Nucleus accumbens (tissue), 56 donors: ENCODE data around the gene GATA2.

Experiments
- DNase-seq, 56 donors: peaks; one replicate each; lab custom pipeline; 2025; lab: John Stamatoyannopoulos, UW

GATA2 gene

DNA sequence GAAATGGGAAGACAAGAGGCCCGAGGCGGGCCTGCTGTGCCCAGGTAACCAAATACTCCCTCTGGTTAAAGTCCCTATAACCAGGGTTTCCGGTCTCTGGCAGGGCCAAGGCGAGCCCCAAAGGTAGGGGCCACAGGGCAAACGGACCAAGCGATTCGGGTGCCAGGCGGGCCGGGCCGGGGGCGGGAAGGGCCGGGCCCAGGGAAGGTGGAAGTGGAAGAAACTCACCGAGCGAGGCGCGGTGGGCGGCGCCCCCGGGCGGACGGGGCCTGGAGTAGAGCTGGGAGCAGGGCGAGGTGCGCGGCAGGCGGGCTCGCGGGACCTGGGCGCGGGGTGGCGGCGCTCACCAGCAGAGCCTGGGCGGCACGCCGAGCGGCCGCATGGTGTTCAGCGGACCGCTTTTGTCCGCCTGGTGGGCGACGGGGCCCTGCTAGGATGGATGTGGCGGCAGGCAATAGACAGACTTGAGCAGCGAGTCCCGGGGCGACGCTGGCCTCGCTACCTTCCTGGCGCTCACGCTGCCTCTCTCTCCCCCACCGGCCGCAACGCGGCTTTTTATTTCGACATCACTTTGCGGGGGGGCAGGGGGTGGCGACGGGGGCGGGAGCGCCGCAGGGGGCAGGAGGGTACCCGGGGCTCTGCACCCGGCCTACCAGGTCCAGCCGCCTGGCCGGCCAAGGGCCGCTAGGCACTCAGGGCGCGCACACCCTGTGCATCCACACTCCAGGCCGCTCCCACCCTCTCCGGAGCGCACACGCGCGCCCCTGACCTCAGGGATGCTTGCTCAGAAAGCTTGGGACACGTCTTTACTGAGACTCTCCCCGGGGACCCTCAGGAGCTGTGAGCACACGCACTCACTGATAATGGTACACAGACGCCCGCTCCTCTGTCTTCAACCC is at the start of gene GATA2:
Gene GATA2, minus strand, starts transcription at position 531 of the 899 bp plus-strand sequence. CDS start 6,170 bp downstream, outside the sequence.
- DNase-seq = no peak

DNA sequence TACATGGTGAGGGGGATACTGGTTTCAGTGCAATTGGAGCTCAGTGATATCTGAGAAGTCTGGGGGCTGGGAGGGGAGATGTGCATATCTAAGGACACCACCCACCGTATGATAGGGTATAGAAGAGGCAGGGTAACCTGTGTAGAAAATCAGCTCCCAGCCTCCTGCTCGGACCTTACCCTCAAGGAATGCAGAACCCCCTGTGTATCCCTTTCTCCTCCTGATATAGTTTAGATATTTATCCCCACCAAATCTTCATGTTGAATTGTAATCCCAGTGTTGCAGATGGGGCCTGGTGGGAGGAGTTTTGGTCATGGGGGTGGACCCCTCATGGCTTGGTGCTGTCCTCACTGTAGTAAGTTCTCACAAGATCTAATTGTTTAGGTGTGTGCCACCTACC is 48.2 kb upstream of the GATA2 start:
- no peak for DNase-seq

DNA sequence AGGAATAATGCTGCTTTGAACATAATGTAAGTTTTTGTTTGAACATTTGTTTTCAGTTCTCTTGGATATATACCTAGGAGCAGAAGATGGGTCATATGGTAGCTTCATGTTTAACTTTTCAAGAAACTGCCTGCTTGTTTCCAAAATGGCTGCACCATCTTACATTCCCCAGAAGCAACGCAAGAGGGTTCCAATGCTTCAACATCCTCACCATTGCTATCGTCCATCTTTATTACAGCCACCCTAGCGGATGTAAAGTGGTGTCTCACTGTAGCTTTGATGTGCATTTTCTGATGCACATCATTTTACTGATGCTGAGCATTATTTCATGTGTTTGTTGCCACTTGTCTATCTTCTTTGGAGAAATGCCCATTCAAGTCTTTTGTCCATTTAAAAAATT is 46.4 kb upstream of the GATA2 start:
- DNase-seq = no peak

DNA sequence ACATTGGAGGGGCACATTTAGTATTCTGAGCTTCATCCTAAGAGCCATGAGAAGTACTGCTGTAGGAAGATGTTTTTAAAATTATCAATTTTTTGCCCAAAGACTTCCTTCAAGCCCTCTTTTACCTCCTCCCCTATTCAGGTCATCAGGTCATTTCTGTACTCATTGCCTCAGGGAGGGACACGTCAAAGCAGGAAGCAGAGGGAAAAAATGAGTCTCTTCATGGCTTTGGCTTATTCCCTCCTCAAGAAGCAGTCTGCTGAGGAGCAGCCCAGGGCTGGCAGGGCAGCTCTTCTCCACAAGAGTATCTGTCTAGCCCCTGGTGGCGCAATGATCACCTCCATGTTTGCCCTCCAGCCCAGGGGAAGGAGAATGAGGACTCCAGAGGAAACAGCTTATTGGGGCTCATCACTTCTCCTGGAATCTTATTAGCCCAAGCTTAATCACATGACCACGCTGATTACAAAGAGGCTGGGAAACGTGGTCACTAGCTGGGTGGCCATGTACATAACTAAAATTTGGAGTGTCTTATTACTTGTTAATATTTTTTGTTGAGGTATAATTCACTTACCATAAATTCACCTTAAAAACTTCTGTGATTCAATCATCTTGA is 44.2 kb upstream of the GATA2 start:
- no peak for DNase-seq

DNA sequence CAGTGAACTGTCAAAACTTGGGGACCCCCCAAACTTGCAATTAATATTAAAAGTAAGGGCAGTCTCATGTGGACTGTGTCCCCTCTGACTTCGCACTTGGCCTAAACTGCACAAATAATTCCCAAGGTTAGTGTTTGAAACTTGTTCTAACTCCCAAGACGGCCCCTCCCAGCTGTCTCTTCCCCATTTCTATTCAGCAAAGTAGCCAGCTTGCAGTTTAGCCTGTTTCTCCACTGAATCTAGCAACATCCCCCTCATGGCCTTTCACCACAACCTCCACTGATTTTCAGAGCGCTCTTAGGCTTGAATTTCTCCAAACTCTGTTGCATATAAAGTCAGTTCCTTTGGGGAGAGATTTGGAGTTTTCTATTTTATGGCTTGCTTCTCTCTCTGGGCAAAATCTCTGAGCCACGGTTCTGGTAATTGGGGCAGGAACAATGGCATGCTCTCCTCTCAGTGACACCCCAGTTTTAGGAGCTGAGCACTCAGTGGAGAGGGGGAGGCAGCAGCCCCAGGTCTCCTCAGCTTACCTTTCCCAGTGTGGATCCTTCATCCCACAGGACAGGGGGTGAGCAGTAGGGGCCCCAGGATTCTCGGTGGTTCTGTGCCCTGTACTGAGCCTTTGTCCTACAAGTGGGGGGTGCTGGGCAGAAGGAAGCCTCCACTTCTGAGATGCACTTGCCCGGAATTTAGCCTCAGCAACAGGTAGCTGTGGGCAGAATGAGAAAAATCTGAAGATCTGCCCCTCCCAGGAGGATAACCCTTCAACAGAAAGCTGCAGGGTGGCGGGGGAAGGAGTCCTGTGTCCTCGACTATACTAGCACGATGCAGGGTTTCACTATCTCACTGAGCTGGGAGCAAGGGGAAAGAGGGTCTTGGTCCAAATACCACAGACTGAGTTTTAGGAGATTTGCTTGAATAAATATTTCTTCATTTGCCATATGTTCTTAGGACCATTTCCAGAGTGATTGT is 39.3 kb upstream of the GATA2 start:
- DNase-seq = no peak

DNA sequence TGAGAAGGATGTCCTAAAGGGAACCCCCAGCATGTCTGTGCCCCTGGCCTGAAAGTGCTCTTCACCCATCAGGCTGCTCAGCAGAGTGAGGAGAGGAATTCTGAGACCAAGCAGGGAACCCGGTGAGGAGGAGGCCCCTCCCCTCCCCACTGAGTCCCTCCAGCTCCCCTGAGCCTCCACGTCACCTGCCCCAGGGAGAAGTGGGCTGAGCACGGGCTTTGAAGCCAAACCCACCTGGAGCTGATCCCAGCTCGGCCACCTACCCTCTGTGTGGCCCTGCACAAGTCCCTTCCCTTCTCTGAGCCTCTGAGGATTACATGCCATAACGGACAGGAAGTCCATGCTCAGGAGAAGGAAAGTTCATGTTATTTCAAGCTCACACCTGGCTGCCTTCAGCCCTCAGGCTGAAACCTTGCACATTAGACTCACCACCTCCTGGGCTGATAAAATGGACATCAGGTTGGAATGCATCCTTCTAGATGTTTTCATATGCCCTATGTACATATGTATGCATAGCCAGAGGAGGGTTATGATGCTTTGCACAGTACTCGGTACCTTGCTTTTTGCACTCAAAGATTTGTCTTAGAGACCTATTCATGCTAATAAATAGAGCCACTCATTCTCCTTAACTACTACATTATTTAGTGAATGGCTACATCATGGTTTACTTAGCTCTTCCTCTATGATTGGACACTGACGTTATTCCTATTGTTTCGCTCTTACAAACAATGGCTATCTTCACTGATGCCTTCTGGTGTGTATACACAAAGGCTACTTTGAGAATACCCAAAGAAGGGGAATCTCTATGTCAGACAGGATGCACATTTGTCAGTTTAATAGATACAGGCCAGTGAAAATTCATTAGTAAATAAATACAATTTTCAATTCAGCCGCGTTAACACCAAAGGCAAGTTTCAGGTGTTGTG is 31.6 kb upstream of the GATA2 start:
- DNase-seq = no peak

DNA sequence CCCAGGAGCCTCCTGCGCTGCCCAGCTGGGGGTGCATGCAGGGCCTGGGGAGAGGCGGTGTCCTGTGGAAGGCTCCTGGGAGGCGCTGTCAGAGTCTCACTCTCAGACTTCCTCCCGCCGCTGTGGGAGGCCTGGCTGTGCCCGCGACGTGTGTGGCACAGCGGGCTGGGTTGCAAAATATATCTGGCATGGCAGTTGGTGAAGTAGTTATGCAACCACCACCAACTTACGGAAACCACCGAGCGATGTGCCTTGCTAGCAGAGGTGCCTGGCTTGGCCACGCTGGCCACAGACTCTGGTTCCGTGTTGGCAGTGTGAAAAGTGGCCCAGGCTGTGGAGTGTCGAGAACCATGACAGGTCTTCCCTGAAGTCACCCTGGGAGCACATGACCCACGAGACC is 30.6 kb upstream of the GATA2 start:
- DNase-seq = no peak

DNA sequence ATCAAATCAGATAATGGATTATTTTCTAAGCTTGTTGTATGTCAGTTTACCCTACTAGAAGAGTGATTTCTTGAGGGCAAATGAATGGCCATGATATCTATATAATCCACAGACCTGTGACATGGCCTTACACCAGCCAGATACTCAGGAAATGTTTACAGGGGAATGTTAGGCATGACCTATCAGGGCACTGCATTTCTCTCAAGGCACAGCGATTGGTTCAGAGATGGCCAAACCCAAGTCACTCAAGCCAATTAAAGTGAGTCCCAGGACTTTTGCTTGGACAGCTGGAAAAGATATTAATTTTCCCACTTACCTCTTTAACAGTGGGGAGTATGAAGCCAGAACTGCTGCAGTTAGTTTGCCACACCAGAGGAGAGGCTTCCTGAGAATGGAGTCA is 28.7 kb upstream of the GATA2 start:
- no peak for DNase-seq

DNA sequence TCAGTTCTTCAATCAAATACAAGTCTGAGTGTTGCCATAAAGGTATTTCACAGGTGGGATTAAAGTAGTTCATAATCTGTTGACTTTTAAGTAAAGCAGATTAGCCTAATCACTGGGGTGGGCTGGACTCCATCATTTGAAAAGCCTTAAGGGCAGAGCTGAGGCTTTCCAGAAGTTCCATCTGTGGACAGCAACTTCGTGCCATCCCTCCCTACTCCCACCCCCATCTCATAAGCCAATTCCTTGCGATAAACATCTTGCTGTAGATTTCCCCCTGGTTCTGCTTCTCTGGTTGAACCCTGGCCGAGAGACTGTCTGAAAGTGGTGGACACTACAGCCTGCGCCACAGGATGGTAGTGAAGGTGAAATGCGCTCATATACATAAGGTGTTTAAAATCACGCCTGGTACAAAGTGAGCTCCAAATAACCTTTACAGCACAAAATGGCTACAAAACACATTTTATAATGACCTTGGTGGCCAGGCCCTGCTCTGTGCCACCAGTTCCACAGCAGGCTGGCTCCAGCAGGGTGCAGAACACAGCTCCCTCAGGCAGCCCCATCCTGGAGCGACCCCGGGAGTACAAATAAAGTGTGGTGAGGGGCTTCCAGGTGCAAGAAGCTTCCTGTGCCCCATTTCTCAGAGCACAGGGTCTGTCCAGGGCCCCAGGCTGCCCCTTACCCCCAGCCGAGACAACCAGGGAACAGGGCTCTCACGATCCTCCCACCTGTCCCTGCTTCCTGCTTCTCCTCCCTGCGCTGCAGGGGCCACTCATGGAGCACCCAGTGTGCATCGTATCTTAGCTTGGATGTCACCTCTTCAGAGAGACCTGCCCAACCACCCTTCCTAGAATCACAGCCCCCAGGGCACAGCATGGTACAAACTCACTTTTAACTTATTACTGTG is 25.8 kb upstream of the GATA2 start:
- DNase-seq = no peak

DNA sequence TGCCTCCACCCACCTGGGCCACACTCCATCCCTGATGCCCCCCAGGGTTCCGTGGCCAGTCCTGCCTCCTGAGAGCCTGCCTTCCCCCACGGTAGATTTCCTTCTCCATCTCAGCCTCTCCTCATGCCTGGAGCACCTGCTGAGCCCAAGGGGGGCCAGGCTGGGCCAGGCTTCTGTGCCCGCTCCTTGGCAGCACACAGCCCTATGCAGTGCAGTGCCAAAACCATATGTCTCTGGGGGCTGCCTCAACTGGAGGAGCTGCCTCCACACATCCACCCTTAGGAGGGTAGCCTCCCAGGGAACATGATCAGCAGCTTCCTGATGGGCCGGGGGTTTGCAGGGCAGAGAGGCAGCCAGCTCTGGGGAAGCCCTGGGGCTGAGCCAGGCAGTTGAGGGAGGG is 24.6 kb upstream of the GATA2 start:
- DNase-seq = no peak

DNA sequence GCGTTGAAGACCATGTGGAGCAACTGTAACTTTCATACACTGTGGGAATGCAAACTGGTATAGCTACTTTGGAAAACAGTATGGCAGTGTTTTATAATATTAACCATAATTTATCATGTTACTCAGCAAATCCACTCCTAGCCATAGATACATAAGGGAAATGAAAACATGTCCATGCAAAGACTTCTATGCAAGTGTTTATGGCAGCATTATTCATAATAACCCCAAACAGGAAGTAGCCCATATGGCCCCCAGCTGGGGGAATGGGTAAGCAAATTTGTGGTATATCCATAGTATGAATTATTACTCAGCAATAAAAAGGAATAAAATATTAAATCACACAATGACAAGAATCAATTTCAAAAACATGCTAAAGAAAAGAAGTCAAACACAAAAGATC is 23.0 kb upstream of the GATA2 start:
- no peak for DNase-seq

DNA sequence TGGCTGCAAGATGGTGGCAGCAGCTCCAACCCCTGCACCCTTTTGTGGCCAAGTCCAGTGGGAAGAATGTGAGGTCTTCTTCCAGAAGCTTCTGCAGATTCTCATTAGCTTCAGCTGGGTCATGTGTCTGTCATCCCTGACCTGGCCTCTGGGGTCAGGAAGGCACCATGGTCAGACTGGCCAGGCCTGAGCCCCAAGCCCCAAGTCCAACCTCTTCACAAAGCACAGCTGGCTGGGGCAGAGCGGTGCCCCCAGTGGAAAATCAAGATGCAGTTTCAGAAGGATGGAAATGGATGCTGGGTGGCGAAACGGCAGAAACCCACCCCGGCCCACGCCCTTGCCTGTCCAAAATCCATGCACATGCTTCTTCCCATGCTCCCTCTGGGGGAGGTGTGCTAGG is 15.9 kb upstream of the GATA2 start:
- no peak for DNase-seq

DNA sequence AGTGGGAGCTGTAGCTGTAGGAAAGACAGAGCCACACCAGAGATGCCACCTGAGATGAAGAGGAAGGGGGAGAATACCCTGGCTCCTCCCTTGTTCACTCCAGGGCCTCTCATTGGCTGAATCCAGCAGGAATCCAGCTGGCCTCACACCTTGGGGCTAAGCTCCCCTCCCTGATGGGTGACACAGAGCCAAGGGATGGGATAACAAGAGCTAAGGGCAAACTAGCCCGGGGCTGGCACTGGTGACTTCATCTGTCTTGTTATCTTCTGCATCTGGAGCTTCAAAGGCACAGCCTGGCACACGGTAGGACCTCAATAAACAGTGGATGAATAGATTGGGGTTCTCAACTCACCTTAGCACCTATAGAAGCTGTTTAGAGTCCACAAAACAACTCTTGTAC is 13.8 kb upstream of the GATA2 start:
- no peak for DNase-seq

DNA sequence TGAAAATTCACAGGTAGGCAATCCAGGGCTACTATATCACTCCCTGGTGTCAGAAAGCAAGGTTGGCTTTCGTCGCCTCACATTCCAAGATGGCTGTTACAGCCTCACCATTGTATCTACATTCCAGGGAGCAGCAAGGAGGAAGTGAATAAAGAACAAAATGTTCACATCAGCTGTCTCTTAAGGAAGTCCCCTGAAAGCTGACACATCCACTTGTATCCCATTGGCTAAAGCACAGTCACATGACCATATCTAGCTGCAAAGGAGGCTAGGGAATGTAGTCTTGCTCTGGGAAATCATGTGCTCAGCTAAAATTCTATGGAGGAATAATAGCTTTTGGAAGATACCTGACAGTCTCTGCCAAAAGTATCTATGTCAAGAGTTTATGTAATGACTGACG is 12.8 kb upstream of the GATA2 start:
- no peak for DNase-seq

DNA sequence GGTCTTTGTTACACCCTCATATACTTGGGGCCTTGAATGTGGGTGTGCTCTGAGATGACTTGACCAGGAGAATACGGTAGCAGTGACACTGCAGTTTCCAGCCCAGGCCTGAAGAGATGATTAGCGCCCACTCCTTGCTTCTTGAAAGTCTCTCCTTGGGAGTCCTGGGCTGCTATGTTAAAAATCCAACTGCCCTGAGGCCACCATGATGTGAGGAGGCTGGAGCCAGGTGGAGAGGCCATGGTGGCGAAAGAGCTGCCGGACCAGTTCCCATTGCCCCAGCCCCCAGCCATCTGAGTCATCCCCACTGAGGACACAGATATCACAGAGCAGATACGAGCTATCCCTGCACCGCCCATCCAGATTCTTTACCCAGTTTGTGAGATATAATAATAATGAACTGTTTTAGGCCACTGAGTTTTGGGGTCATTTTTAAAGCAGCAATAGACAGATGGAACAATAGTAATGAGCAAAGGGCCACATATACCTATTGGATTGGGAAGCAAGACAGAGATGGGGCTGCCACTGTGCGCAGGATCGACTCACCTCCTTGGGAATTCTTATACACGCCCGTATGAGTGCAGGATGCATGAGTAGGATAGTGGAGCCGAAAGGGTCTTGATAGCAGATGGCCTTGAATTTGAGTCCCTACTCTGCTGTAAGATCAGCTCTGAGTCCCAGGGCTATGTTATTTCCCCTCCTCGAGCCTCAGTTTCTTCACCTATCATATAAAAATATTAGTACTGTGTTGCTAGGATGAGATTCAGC is 12.1 kb upstream of the GATA2 start:
- no peak for DNase-seq

DNA sequence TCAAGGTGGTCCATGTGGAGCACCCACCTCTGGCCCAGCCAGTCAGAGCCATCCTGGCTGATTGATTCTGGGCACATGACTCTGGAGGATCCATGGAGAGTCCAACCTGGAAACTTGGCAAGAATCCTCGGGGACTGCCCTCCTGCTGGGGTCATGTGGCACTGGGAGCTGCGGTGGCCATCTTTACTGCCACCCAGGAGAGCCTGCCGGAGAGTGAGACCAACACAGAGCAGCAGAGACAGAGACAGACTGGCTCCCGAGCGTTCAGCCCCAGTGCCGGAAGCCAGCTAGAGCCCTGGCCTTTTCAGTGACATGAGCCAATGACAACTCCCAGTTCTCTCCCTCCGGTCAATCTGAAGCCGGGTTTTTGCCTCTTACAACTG is 11.5 kb upstream of the GATA2 start:
- DNase-seq = no peak

DNA sequence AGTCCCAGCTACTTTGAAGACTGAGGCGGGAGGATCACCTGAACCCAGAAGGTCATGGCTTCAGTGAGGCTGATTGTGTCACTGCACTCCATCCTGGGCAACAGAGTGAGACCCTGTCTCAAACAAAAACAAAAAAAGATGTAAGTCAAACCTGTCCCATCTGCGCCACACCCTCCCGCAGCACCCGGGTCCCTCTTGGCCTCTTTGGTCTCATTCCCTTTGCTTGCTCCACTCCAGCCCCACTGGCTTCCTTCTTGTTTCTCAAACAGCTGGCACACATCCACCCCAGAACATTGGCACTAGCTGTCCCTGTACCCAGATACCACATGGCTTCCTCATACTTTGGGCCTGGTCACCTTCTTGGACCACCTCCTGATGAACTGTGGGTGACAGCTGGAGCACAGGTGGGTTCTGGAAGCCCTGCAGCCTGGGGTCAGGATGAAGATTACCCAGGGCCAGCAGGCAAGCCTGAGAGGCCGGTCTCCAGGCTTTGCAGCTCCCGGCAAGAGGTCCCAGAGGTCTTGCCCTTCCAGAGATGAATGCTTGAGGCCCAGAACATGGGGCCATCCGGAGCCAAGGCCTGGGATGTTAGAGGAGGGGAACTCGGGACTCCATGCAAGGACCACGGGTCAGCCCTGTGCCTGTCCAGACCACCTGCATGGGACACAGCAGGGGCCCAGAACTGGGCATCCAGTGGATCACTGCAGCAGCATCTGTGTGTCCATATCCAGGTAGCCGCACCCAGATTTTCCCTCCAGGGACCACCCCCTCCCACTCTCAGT is 10.9 kb upstream of the GATA2 start:
- no peak for DNase-seq
